ENCODE results near the gene MDM2.

The MDM2 gene

GRCh38 chr12:68882251-68882964 lies 74.4 kb downstream of the MDM2 start:
- no peak overlapping the region for H3K27ac ChIP-seq
- TF ChIP-seq CTCF (conservative IDR thresholded peaks at IDR 0.05; ENCODE audit: low read depth, low read length), result no peak

GRCh38 chr12:68883151-68883550 lies 75.2 kb downstream of the MDM2 start:
- Histone ChIP-seq H3K79me2 (ENCODE audit: insufficient read depth, low read depth) (no peaks in the 10 kb centered on the region), H3K36me3 (ENCODE audit: insufficient read depth) (no peaks in the 10 kb centered on the region), H3K27ac (no peak overlapping the region), H3K4me2 (no peak overlapping the region), H4K20me1 (ENCODE audit: insufficient read depth) (no peaks in the 10 kb centered on the region), H3K9ac (no peak overlapping the region), H3K27me3 (ENCODE audit: insufficient read depth, low read depth) (no peaks in the 10 kb centered on the region), H3K4me3 (IDR thresholded peaks at IDR 0.05; ENCODE audit: insufficient read depth, low read depth, low read length) (no peak overlapping the region), H2AFZ (ENCODE audit: low read depth) (no peak overlapping the region), H3K4me1 (ENCODE audit: low read depth, poor library complexity, severe bottlenecking) (no peaks in the 10 kb centered on the region)
- TF ChIP-seq CTCF (conservative IDR thresholded peaks at IDR 0.05; ENCODE audit: low read depth, low read length), result no peak

More at GRCh38 chr12:68882251-68882964, 74.4 kb downstream of the MDM2 start:
- H2AFZ ChIP-seq (ENCODE audit: low read depth), result no peak overlapping the region
- no peaks in the 10 kb centered on the region for H3K4me1 ChIP-seq (ENCODE audit: low read depth, poor library complexity, severe bottlenecking)
- no peak overlapping the region for H3K4me3 ChIP-seq (IDR thresholded peaks at IDR 0.05; ENCODE audit: insufficient read depth, low read depth, low read length)
- H3K79me2 ChIP-seq (ENCODE audit: insufficient read depth, low read depth), result no peaks in the 10 kb centered on the region
- no peak overlapping the region for H3K9ac ChIP-seq
- H3K27me3 ChIP-seq (ENCODE audit: insufficient read depth, low read depth), result no peaks in the 10 kb centered on the region
- no peaks in the 10 kb centered on the region for H3K36me3 ChIP-seq (ENCODE audit: insufficient read depth)
- no peaks in the 10 kb centered on the region for H4K20me1 ChIP-seq (ENCODE audit: insufficient read depth)
- no peak overlapping the region for H3K4me2 ChIP-seq

- H3K27me3 ChIP-seq (ENCODE audit: insufficient read depth, low read depth), result no peaks in the 10 kb centered on the region
- H3K79me2 ChIP-seq (ENCODE audit: insufficient read depth, low read depth), result no peaks in the 10 kb centered on the region
- H3K4me1 ChIP-seq (ENCODE audit: low read depth, poor library complexity, severe bottlenecking), result no peaks in the 10 kb centered on the region
- no peak overlapping the region for H3K4me3 ChIP-seq (IDR thresholded peaks at IDR 0.05; ENCODE audit: insufficient read depth, low read depth, low read length)
- TF ChIP-seq CTCF (conservative IDR thresholded peaks at IDR 0.05; ENCODE audit: low read depth, low read length), result no peak
- no peaks in the 10 kb centered on the region for H4K20me1 ChIP-seq (ENCODE audit: insufficient read depth)
- H3K36me3 ChIP-seq (ENCODE audit: insufficient read depth), result no peaks in the 10 kb centered on the region
- H2AFZ ChIP-seq (ENCODE audit: low read depth), result no peak overlapping the region
- no peak overlapping the region for H3K4me2 ChIP-seq
- no peak overlapping the region for H3K27ac ChIP-seq
- no peak overlapping the region for H3K9ac ChIP-seq
Measured at GRCh38 chr12:68884251-68884650, 76.3 kb downstream of the MDM2 start.

GRCh38 chr12:68885381-68885780 lies 77.4 kb downstream of the MDM2 start:
- H3K27ac ChIP-seq, result no peak overlapping the region
- no peak overlapping the region for H3K4me3 ChIP-seq (IDR thresholded peaks at IDR 0.05; ENCODE audit: insufficient read depth, low read depth, low read length)
- H3K4me2 ChIP-seq, result no peak overlapping the region
- no peaks in the 10 kb centered on the region for H4K20me1 ChIP-seq (ENCODE audit: insufficient read depth)
- H3K36me3 ChIP-seq (ENCODE audit: insufficient read depth), result no peaks in the 10 kb centered on the region
- TF ChIP-seq CTCF (conservative IDR thresholded peaks at IDR 0.05; ENCODE audit: low read depth, low read length), result no peak
- H3K4me1 ChIP-seq (ENCODE audit: low read depth, poor library complexity, severe bottlenecking), result no peaks in the 10 kb centered on the region
- H2AFZ ChIP-seq (ENCODE audit: low read depth), result no peak overlapping the region
- H3K27me3 ChIP-seq (ENCODE audit: insufficient read depth, low read depth), result no peaks in the 10 kb centered on the region
- H3K79me2 ChIP-seq (ENCODE audit: insufficient read depth, low read depth), result no peaks in the 10 kb centered on the region
- H3K9ac ChIP-seq, result no peak overlapping the region
